GM06990 (cell line): ENCODE data around the gene DNAJA1.

Source experiments
- DNase-seq: peaks from one replicate; pipeline ENCODE4 v3.0.0-alpha.2; 2011; ENCODE audit not compliant: insufficient read length; ENCODE audit errors: extremely low read depth
- H3K27me3 ChIP-seq: replicated peaks from 2 replicates; pipeline ENCODE4 v1.6.0; 2011; ENCODE audit warnings: low read length; ENCODE audit not compliant: control insufficient read depth, insufficient read depth
- H3K36me3 ChIP-seq: 2 replicates; pipeline ENCODE4 v1.5.1; 2011; ENCODE audit warnings: low read length; ENCODE audit not compliant: control insufficient read depth, insufficient read depth
- H3K4me3 ChIP-seq: replicated peaks from 2 replicates; pipeline ENCODE4 v1.5.1; 2011; ENCODE audit warnings: low read depth, mild to moderate bottlenecking, control low read depth, low read length
- CTCF ChIP-seq: IDR thresholded peaks from 2 replicates; pipeline ENCODE4 v1.5.1; 2011; ENCODE audit warnings: low read length, control low read depth, mild to moderate bottlenecking, inconsistent platforms; ENCODE audit not compliant: insufficient read depth, poor library complexity, severe bottlenecking

The DNAJA1 gene

GRCh38 chr9:33022755-33023154 is 2.3 kb upstream of the DNAJA1 start:
- Histone ChIP-seq H3K4me3 (no peak overlapping the region), H3K27me3 (no peaks in the 10 kb centered on the region), H3K36me3 (peaks cover 8% of the 10 kb centered on the region)
- DNase-seq: no peak
- no peak for TF ChIP-seq CTCF

- Histone ChIP-seq H3K27me3 (no peaks in the 10 kb centered on the region), H3K36me3 (peaks cover 9% of the 10 kb centered on the region), H3K4me3 (peak overlapping the region; percentile 100)
- no peak for TF ChIP-seq CTCF
- DNase-seq: no peak
These were observed 1.4 kb upstream of the DNAJA1 start for GRCh38 chr9:33023661-33024060.

GRCh38 chr9:33024126-33024965 is 727 bp upstream of the DNAJA1 start:
- peak; percentile 16 for DNase-seq

GRCh38 chr9:33025572-33026342 is 684 bp downstream of the DNAJA1 start:
- Histone ChIP-seq H3K36me3 (peaks cover 5% of the 10 kb centered on the region), H3K4me3 (peak overlapping the region; percentile 100), H3K27me3 (no peaks in the 10 kb centered on the region)
- TF ChIP-seq CTCF: no peak
- DNase-seq: peak; percentile 76

More at GRCh38 chr9:33024126-33024965, 727 bp upstream of the DNAJA1 start:
- Histone ChIP-seq H3K36me3 (peaks cover 11% of the 10 kb centered on the region), H3K27me3 (no peaks in the 10 kb centered on the region), H3K4me3 (peak overlapping the region; percentile 100)
- no peak for TF ChIP-seq CTCF

- no peak for TF ChIP-seq CTCF
- no peak overlapping the region for H3K4me3 ChIP-seq
- DNase-seq: no peak
- peaks cover 11% of the 10 kb centered on the region for H3K36me3 ChIP-seq
- H3K27me3 ChIP-seq: no peaks in the 10 kb centered on the region
These were observed 4.2 kb downstream of the DNAJA1 start for GRCh38 chr9:33029231-33029786.
